ENCODE measurements around the gene COL9A1. TPM values are rescaled to one million over a fixed set of nuclear protein-coding genes. Genes with fewer than 3 reads are reported as not detected.

The COL9A1 gene
- total and polyA plus RNA-seq, 9 of the 15 experiments (the other 6 are each of a cell fraction or from before 2014, with no cell fraction given): 0.01 to 0.13 (median 0.06) TPM; not detected in 1

- peak; percentile 87 for TF ChIP-seq REST (IDR thresholded peaks at IDR 0.05; ENCODE audit: borderline replicate concordance)
- TF ChIP-seq REST (CRISPR knock-in tag; IDR thresholded peaks at IDR 0.05; ENCODE audit: low read depth): no peak
- 0 out of 2 replicates have a peak, but pooled peaks have one; percentile 51 for TF ChIP-seq ARID3A (IDR thresholded peaks at IDR 0.05; ENCODE audit: borderline replicate concordance, low read depth, low read length)
- no peak for TF ChIP-seq GTF2B (IDR thresholded peaks at IDR 0.05; ENCODE audit: extremely low read depth, insufficient read length)
- peak; percentile 93 to 97 for TF ChIP-seq RAD21 (CRISPR knock-in tag; conservative IDR thresholded peaks at IDR 0.05 in 1 of 2, IDR thresholded peaks at IDR 0.05 in 1 of 2)
- peak; percentile 78 for TF ChIP-seq SMC3 (conservative IDR thresholded peaks at IDR 0.05; ENCODE audit: insufficient read depth, low read depth, low read length)
Measured at GRCh38 chr6:70310063-70310694, 7.3 kb upstream of the COL9A1 start (continued).

Measured in K562 (cell line).